K562 (cell line): ENCODE data around the gene LAIR1. TPM values are rescaled to one million over a fixed set of nuclear protein-coding genes. Genes with fewer than 3 reads are reported as not detected.
A peak's percentile ranks its signal among the peaks of the same experiment; 100 is the strongest.

Source experiments
- ATAC-seq: fragments of 200-7000 bp; cut with Tn5 transposase; 3 replicates; pipeline ENCODE4 v1.9.1; 2020; ENCODE audit warnings: moderate library complexity
- BruUV-seq: library from RNA; stranded (reverse); fragments of 400-500 nt; replicated peaks from 2 replicates; lab custom pipeline; 2021; lab: Mats Ljungman, UMichigan
- CTCF ChIA-PET: fragments of 300-600 bp; formaldehyde crosslinking; extraction: SDS; loops from one replicate; lab custom pipeline; 2021; ENCODE audit warnings: low intra/inter-chr PET ratio; lab: Yijun Ruan, JAX
- POLR2A ChIA-PET: fragments of 300-600, 350-650 bp; sonication (Branson Sonifier 250); formaldehyde crosslinking; extraction: SDS; loops from one replicate; lab custom pipeline; 2021; ENCODE audit warnings: antibody characterized with exemption, inconsistent platforms; lab: Yijun Ruan, JAX
- DNase-seq, 4 experiments: peaks; one replicate each; pipeline versions ENCODE4 v3.0.0 to v3.0.0-alpha.2; 2011 to 2018; ENCODE audit warnings: low spot score in 3 of 4, mixed read lengths in 3 of 4; ENCODE audit errors: extremely low read depth in 1 of 4
- FAIRE-seq: peaks from 2 replicates; lab custom pipeline; 2011; peaks lifted over from hg19 to GRCh38; lab: Jason Lieb, UNC
- H2AFZ ChIP-seq: 2 replicates; pipeline ENCODE4 v1.6.0; 2011; ENCODE audit warnings: low read depth, low read length, control low read depth, inconsistent platforms
- H3K27ac ChIP-seq: fragments of 200-600 bp; 3 replicates; pipeline ENCODE4 v1.8.0; 2011; ENCODE audit warnings: low read depth, mild to moderate bottlenecking, control low read depth, inconsistent platforms, low read length, moderate library complexity, mixed read lengths; ENCODE audit errors: extremely low read depth
- H3K27me3 ChIP-seq, 2 experiments: fragments of 300-600 bp in 1 of 2; 2 replicates in 1 of 2; 3 replicates in 1 of 2; pipeline versions ENCODE4 v1.6.0 to v1.8.0; 2011; ENCODE audit warnings: inconsistent platforms in 2 of 2, low read length in 2 of 2, mild to moderate bottlenecking in 1 of 2, mixed read lengths in 1 of 2, moderate library complexity in 1 of 2; ENCODE audit not compliant: control insufficient read depth in 2 of 2, insufficient read depth in 2 of 2
- H3K36me3 ChIP-seq: fragments of 300-600 bp; 3 replicates; pipeline ENCODE4 v1.8.0; 2011; ENCODE audit warnings: mild to moderate bottlenecking, low read length, inconsistent platforms; ENCODE audit not compliant: control insufficient read depth, insufficient read depth
- H3K4me1 ChIP-seq, 2 experiments: fragments of 200-600 bp in 1 of 2; replicated peaks in 1 of 2; 2 replicates in 1 of 2; 3 replicates in 1 of 2; pipeline versions ENCODE4 v1.5.1 to v1.8.0; 2011; ENCODE audit warnings: inconsistent platforms in 2 of 2, low read length in 2 of 2, mild to moderate bottlenecking in 1 of 2, mixed read lengths in 1 of 2, moderate library complexity in 1 of 2; ENCODE audit not compliant: control insufficient read depth in 2 of 2, insufficient read depth in 2 of 2
- H3K4me2 ChIP-seq: 2 replicates; pipeline ENCODE4 v1.6.1; 2011; ENCODE audit warnings: low read length, control low read depth, inconsistent platforms, mixed read lengths; ENCODE audit not compliant: insufficient read depth
- H3K4me3 ChIP-seq: fragments of 200-600 bp; sonication (generic), shearing (Covaris generic); 2 replicates; pipeline ENCODE4 v1.5.1; 2016; ENCODE audit warnings: control low read depth, inconsistent platforms
- H3K79me2 ChIP-seq: fragments of 200-600 bp; 3 replicates; pipeline ENCODE4 v1.8.0; 2011; ENCODE audit warnings: low read length, inconsistent platforms; ENCODE audit not compliant: control insufficient read depth, insufficient read depth
- H3K9ac ChIP-seq, 2 experiments: 2 replicates each; pipeline versions ENCODE4 v1.6.0 to v1.6.1; 2011; ENCODE audit warnings: low read depth in 2 of 2, low read length in 2 of 2, control low read depth in 1 of 2, inconsistent platforms in 1 of 2, mild to moderate bottlenecking in 1 of 2, mixed read lengths in 1 of 2; ENCODE audit not compliant: insufficient read depth in 1 of 2
- H3K9me1 ChIP-seq: one replicate; pipeline ENCODE4 v1.6.0; 2011; ENCODE audit warnings: inconsistent platforms, mild to moderate bottlenecking, low read length, moderate library complexity; ENCODE audit not compliant: control insufficient read depth, insufficient read depth
- H3K9me3 ChIP-seq: replicated peaks from 2 replicates; pipeline ENCODE4 v1.5.1; 2011; ENCODE audit warnings: low read depth, low read length, inconsistent platforms; ENCODE audit not compliant: control insufficient read depth, insufficient read depth
- H4K20me1 ChIP-seq: replicated peaks from 2 replicates; pipeline ENCODE4 v1.6.1; 2011; ENCODE audit warnings: low read length, inconsistent platforms, mixed read lengths; ENCODE audit not compliant: control insufficient read depth, insufficient read depth
- CEBPG ChIP-seq, 3 experiments: fragments of 200-800 bp in 1 of 3; sonication (Bioruptor generic) in 1 of 3; sonication (generic) in 1 of 3; formaldehyde crosslinking in 1 of 3; IDR thresholded peaks in 2 of 3; conservative IDR thresholded peaks in 1 of 3; 2 replicates each; pipeline versions ENCODE4 v1.6.1 to v1.8.0; 2016 to 2022; ENCODE audit warnings: missing compliant biosample characterization in 2 of 3, missing genetic modification characterization in 2 of 3, mild to moderate bottlenecking in 1 of 3, missing genetic modification reagents in 1 of 3
- CLOCK ChIP-seq: fragments of 250-450 bp; sonication (Bioruptor Pico); IDR thresholded peaks from 2 replicates; pipeline ENCODE4 v1.4.0; 2020; ENCODE audit warnings: mild to moderate bottlenecking, moderate library complexity, borderline replicate concordance
- FOXP1 ChIP-seq: sonication (generic); formaldehyde crosslinking; IDR thresholded peaks from 2 replicates; pipeline ENCODE4 v1.8.0; 2022; ENCODE audit warnings: mild to moderate bottlenecking, missing genetic modification reagents
- POLR2A ChIP-seq: fragments of 450-650 bp; conservative IDR thresholded peaks from 2 replicates; pipeline ENCODE4 v1.6.1; 2016
- POLR2B ChIP-seq: fragments of 450-650 bp; IDR thresholded peaks from 2 replicates; pipeline ENCODE4 v1.6.1; 2018; ENCODE audit warnings: low read depth; ENCODE audit not compliant: partially characterized antibody
- RB1 ChIP-seq: fragments of 450-650 bp; IDR thresholded peaks from 2 replicates; pipeline ENCODE4 v1.6.1; 2017; ENCODE audit warnings: low read depth, mild to moderate bottlenecking
- RBFOX2 ChIP-seq: fragments of 200-400 bp; formaldehyde crosslinking; IDR thresholded peaks from 2 replicates; pipeline ENCODE4 v1.6.1; 2017; ENCODE audit warnings: low read depth, mild to moderate bottlenecking, low read length, moderate library complexity
- XRCC3 ChIP-seq: fragments of 450-650 bp; IDR thresholded peaks from 2 replicates; pipeline ENCODE4 v1.6.1; 2017; ENCODE audit warnings: mild to moderate bottlenecking, moderate library complexity
- ZFPM2 ChIP-seq: fragments of 250-450 bp; sonication (Bioruptor Pico); IDR thresholded peaks from 2 replicates; pipeline ENCODE4 v1.5.1; 2022; ENCODE audit warnings: mild to moderate bottlenecking
- ZKSCAN3 ChIP-seq: fragments of 250-450 bp; sonication (Bioruptor Pico); IDR thresholded peaks from 2 replicates; pipeline ENCODE4 v1.4.0; 2020
- ZNF239 ChIP-seq: fragments of 250-450 bp; sonication (Bioruptor Pico); IDR thresholded peaks from 2 replicates; pipeline ENCODE4 v1.4.0; 2020; ENCODE audit warnings: mild to moderate bottlenecking
- ZNF311 ChIP-seq: fragments of 250-450 bp; sonication (Bioruptor Pico); IDR thresholded peaks from 2 replicates; pipeline ENCODE4 v1.4.0; 2020; ENCODE audit warnings: mild to moderate bottlenecking, moderate library complexity
- ZNF561 ChIP-seq: fragments of 450-650 bp; formaldehyde crosslinking; conservative IDR thresholded peaks from 2 replicates; pipeline ENCODE4 v1.4.0; 2020; ENCODE audit warnings: mild to moderate bottlenecking, moderate library complexity
- ZNF79 ChIP-seq: fragments of 250-450 bp; sonication (Bioruptor Pico); IDR thresholded peaks from 2 replicates; pipeline ENCODE4 v1.4.0; 2020; ENCODE audit warnings: low read depth, mild to moderate bottlenecking, moderate library complexity
- WGBS: fragments of 100-300 bp; shearing (Covaris generic); methylation state at CpG from one replicate; pipeline ENCODE4 v1.1.6; 2016; ENCODE audit warnings: low coverage, mixed read lengths; ENCODE audit not compliant: insufficient coverage; ENCODE audit errors: missing lambda C conversion rate; 5-methylcytosine and 5-hydroxymethylcytosine counted together
- in situ Hi-C: fragments of 300-500 bp; cut with MboI; formaldehyde crosslinking; loops from 4 replicates; pipeline ENCODE4 v1.15.0; 2018; ENCODE audit warnings: inconsistent platforms, mixed read lengths
- intact Hi-C: fragments of 100-400 bp; cut with micrococcal nuclease; formaldehyde crosslinking; loops from 2 replicates; pipeline ENCODE4 v1.14.2; 2022
- polyA plus RNA-seq, 8 experiments: library from polyadenylated mRNA; depleted of rRNA in 4 of 8; stranded (reverse) in 5 of 8; unstranded in 3 of 8; fragments of >200 nt; fragmentation: Nextera tagmentation in 2 of 8; fragmentation: Illumina TruSeq in 1 of 8; extraction: Ambion mirVana in 2 of 8; extraction: Trizol in 1 of 8; gene quantifications; 2 replicates each; pipeline versions ENCODE4 v1.2.1 to v1.2.3, GENCODE V29; 2011 to 2014; ENCODE audit warnings: inconsistent platforms in 1 of 8, missing spikeins in 1 of 8
- total RNA-seq, 7 experiments: library from RNA; depleted of rRNA in 6 of 7; stranded (reverse); fragments of >200 nt in 6 of 7; fragmentation: Illumina TruSeq in 2 of 7; extraction: Trizol in 2 of 7; gene quantifications; 2 replicates each; pipeline versions ENCODE4 v1.2.1 to v1.2.3, GENCODE V29; 2011 to 2021; ENCODE audit warnings: low replicate concordance in 1 of 7

LAIR1 gene
- total and polyA plus RNA-seq, 9 of the 15 experiments (the other 6 are each of a cell fraction or from before 2014, with no cell fraction given), result 0.12 to 0.54 (median 0.24) TPM; not detected in 6

DNA sequence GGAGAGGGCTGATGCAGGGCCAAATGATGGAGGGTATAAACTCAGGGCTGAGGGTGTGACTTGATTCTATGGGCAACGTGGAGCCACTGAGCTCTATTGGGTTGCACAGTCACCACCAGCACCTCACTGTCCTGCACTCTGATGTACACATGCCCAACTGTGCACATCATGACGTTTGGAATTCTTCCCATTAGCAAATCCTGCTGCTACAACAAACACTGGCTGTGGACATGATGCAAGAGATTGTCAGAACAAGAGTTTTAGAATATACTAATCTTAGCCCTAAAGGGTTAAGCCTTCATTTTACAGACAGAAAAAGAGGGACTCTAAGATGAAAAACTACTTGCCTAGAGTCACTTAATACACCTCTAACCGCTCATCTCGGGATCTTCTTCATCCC, 48.1 kb upstream of the LAIR1 start:
- Histone ChIP-seq H3K4me1 (peaks cover 0 to 10% of the 10 kb centered on the region in 2 experiments; a peak in 2 of 5 replicates), H3K9ac (no peak overlapping the region), H3K79me2 (no peaks in the 10 kb centered on the region), H3K9me1 (no peaks in the 10 kb centered on the region), H3K4me2 (no peak overlapping the region)
- no peak for DNase-seq
- WGBS, result 0% methylated on average over 4 of the region's 4 CpGs
- ChIA-PET CTCF (no interaction called here), POLR2A (interaction anchor here (0.6 kb wide), 1 partner anchor 650 kb away, joined by 3 read pairs; no protein-coding TSS in a partner anchor)
- TF ChIP-seq ZFPM2 (CRISPR knock-in tag) (no peak), CEBPG (CRISPR knock-in tag; IDR thresholded peaks at IDR 0.05) (no peak), CEBPG (tag; conservative IDR thresholded peaks at IDR 0.05 in 1 of 2, IDR thresholded peaks at IDR 0.05 in 1 of 2) (0 out of 4 replicates have a peak, but pooled peaks of 1 of the 2 experiments have one; percentile 30)
- TF ChIP-seq, all 486 proteins: peak for 1
- no peak for FAIRE-seq
- ATAC-seq, result no peak
- H4K20me1 ChIP-seq, result no peaks in the 10 kb centered on the region; the same call in 1 of the 2 replicates
- H2AFZ ChIP-seq, result no peak overlapping the region
- H3K36me3 ChIP-seq, result no peaks in the 10 kb centered on the region
- no peak overlapping the region for H3K27ac ChIP-seq
- no peaks in the 10 kb centered on the region for H3K9me3 ChIP-seq
- no peaks in the 10 kb centered on the region; a peak in 2 of 5 replicates for H3K27me3 ChIP-seq
- in situ Hi-C loops, result no loop called here
- no TSS peak for BruUV-seq
- intact Hi-C loops, result no loop called here
- H3K4me3 ChIP-seq, result no peak overlapping the region

GRCh38 chr19:54411033-54411432, 46.3 kb upstream of the LAIR1 start:
- in situ Hi-C loops (no loop called here), intact Hi-C loops (no loop called here)
- Histone ChIP-seq H3K79me2 (no peaks in the 10 kb centered on the region), H3K9me1 (no peaks in the 10 kb centered on the region), H3K4me2 (no peak overlapping the region), H2AFZ (no peak overlapping the region), H3K4me3 (no peak overlapping the region), H4K20me1 (no peaks in the 10 kb centered on the region), H3K27ac (no peak overlapping the region), H3K36me3 (no peaks in the 10 kb centered on the region), H3K9ac (no peak overlapping the region), H3K27me3 (no peaks in the 10 kb centered on the region), H3K9me3 (no peaks in the 10 kb centered on the region), H3K4me1 (peaks cover 0 to 4% of the 10 kb centered on the region in 2 experiments; a peak in 2 of 5 replicates)
- BruUV-seq, result no TSS peak
- ATAC-seq (no peak), FAIRE-seq (no peak), DNase-seq (no peak)
- CTCF ChIA-PET, result interaction anchor here (0.6 kb wide), 1 partner anchor 38 kb away, joined by 3 read pairs; no protein-coding TSS in a partner anchor
- POLR2A ChIA-PET, result no interaction called here
- TF ChIP-seq RB1 (no peak), FOXP1 (CRISPR knock-in tag) (no peak), ZNF311 (CRISPR knock-in tag) (no peak), CLOCK (CRISPR knock-in tag) (no peak), ZKSCAN3 (no peak), ZNF561 (no peak), POLR2A (no peak), ZNF79 (CRISPR knock-in tag) (no peak), XRCC3 (no peak), RBFOX2 (no peak), POLR2B (no peak), ZNF239 (CRISPR knock-in tag) (no peak)
